ENCODE measurements around the gene BTD.

- no peak for TF ChIP-seq ELF4 (IDR thresholded peaks at IDR 0.05)
- no peak for TF ChIP-seq FOXM1 (IDR thresholded peaks at IDR 0.05; ENCODE audit: borderline replicate concordance)
- TF ChIP-seq ZNF384 (IDR thresholded peaks at IDR 0.05) = no peak
- no peak for TF ChIP-seq FOXK2 (IDR thresholded peaks at IDR 0.05)
- no peak for TF ChIP-seq BHLHE40 (IDR thresholded peaks at IDR 0.05; ENCODE audit: borderline replicate concordance)
- TF ChIP-seq FOXA1 (IDR thresholded peaks at IDR 0.05) = no peak
- no peak for TF ChIP-seq SUZ12 (IDR thresholded peaks at IDR 0.05)
- no peak for TF ChIP-seq CTBP1 (IDR thresholded peaks at IDR 0.05; ENCODE audit: borderline replicate concordance)
- TF ChIP-seq ARNT (IDR thresholded peaks at IDR 0.05) = no peak
- no peak for TF ChIP-seq TARDBP (IDR thresholded peaks at IDR 0.05)
- TF ChIP-seq L3MBTL2 (conservative IDR thresholded peaks at IDR 0.05) = no peak
- TF ChIP-seq, protein P1, sequence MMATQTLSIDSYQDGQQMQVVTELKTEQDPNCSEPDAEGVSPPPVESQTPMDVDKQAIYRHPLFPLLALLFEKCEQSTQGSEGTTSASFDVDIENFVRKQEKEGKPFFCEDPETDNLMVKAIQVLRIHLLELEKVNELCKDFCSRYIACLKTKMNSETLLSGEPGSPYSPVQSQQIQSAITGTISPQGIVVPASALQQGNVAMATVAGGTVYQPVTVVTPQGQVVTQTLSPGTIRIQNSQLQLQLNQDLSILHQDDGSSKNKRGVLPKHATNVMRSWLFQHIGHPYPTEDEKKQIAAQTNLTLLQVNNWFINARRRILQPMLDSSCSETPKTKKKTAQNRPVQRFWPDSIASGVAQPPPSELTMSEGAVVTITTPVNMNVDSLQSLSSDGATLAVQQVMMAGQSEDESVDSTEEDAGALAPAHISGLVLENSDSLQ (IDR thresholded peaks at IDR 0.05) = no peak
- no peak for TF ChIP-seq SP1 (IDR thresholded peaks at IDR 0.05)
Observed at GRCh38 chr3:15591928-15592327, 9.6 kb upstream of the BTD start.
